Spleen (tissue), 7 donors: Measurements from ENCODE around the gene APOBEC3C.

Experiments used
- CTCF ChIP-seq, 11 experiments: fragments of 200-600 bp in 7 of 11; fragments of 450-650 bp in 4 of 11; sonication (generic) in 4 of 11; IDR thresholded peaks in 8 of 11; conservative IDR thresholded peaks in 3 of 11; 1 replicate in 7 of 11; 2 replicates in 4 of 11; pipeline versions ENCODE4 v1.4.0 to v1.8.0; 2016 to 2021; ENCODE audit warnings: antibody characterized with exemption in 11 of 11, inconsistent platforms in 4 of 11, mild to moderate bottlenecking in 1 of 11
- POLR2AphosphoS5 ChIP-seq, 3 donors: sonication (generic); formaldehyde crosslinking; IDR thresholded peaks; one replicate each; pipeline ENCODE4 v1.5.1; 2017; ENCODE audit warnings: antibody characterized with exemption in 3 of 3
- donor health status: DM: no; HTN: no; CAD: no; lungs with moderate emphysema.
- donor health status: DM: no; HTN: no; CAD: no.
- donor health status: DM: no; HTN: no; CAD: no.

- TF ChIP-seq CTCF (IDR thresholded peaks at IDR 0.05 in 8 of 11, conservative IDR thresholded peaks at IDR 0.05 in 3 of 11) = no peak
- TF ChIP-seq POLR2AphosphoS5 (IDR thresholded peaks at IDR 0.05) = no peak
These were observed 12.6 kb downstream of the APOBEC3C start for GRCh38 chr22:39026509-39027150.
